Heart left ventricle (tissue), 13 donors: ENCODE measurements around the gene PCP4L1.

ENCODE experiments used
- POLR2A ChIP-seq, 2 donors: fragments of 450-650 bp; IDR thresholded peaks; one replicate each; pipeline ENCODE4 v1.6.1; 2017; ENCODE audit warnings: antibody characterized with exemption in 2 of 2, mild to moderate bottlenecking in 2 of 2, moderate library complexity in 2 of 2
- TF ChIP-seq, protein P1 (sequence below), 12 donors: fragments of 200-600 bp; sonication (generic) in 4 of 12; IDR thresholded peaks; one replicate each; pipeline versions ENCODE4 v1.5.0 to v1.8.0; 2018 to 2022; ENCODE audit warnings: antibody characterized with exemption in 12 of 12, mild to moderate bottlenecking in 5 of 12
- donor health status: ischemic (EF 13 %, LVEDD 7.1; RV severe dilation, severe dysfunction).
- donor health status: DM: no; HTN: yes; CAD: no.
- donor health status: DM: no; HTN: no; CAD: no.
- donor health status: ischemic (EF 25% LVEDD 6.9; RV normal size, moderate dysfunction).
- donor health status: ischemic (EF 25% LVEDD 5.7; RV mildly dilated, moderate dysfunction).
- donor health status: ischemic (EF 35%, LVEDD 5.7; RV mildly dilated, moderate dysfunction).
- donor health status: nonischemic (EF 11% LVEDD 7.7; RV severe dilation, severe dysfunction).
- donor health status: DM: yes; HTN: yes; CAD: no.
- donor health status: PGD.
- donor health status: ischemic (EF 29% LVEDD 5.4; RV normal size, mild dysfunction).
- donor health status: nonischemic (EF 23%, LVEDD 6.1; RV moderate dilation, normal function).

DNA sequence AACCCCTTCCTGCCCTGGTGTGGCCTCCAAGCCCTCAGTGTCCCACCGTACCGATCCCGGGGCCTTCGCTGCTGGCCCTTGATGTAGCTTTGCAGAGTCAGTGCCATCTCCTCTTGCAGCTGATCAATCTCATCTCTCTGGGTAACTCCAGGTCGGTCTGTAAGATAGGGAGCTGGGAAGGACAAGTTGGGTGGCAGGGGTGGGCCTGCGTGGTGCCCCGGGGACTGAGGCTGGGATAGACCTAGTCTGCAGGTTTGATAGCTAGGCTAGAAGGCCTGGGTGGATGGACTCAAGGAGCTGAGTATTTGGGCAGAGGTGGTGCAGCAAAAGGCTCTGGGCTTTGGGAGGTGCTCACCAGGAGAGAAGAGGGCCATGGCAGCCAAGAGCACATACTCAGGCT is 27.8 kb upstream of the PCP4L1 start:
- no peak for TF ChIP-seq POLR2A (IDR thresholded peaks at IDR 0.05)
- TF ChIP-seq, protein P1, sequence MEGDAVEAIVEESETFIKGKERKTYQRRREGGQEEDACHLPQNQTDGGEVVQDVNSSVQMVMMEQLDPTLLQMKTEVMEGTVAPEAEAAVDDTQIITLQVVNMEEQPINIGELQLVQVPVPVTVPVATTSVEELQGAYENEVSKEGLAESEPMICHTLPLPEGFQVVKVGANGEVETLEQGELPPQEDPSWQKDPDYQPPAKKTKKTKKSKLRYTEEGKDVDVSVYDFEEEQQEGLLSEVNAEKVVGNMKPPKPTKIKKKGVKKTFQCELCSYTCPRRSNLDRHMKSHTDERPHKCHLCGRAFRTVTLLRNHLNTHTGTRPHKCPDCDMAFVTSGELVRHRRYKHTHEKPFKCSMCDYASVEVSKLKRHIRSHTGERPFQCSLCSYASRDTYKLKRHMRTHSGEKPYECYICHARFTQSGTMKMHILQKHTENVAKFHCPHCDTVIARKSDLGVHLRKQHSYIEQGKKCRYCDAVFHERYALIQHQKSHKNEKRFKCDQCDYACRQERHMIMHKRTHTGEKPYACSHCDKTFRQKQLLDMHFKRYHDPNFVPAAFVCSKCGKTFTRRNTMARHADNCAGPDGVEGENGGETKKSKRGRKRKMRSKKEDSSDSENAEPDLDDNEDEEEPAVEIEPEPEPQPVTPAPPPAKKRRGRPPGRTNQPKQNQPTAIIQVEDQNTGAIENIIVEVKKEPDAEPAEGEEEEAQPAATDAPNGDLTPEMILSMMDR (IDR thresholded peaks at IDR 0.05): no peak
